Sigmoid colon (tissue), 4 donors: ENCODE results near the gene KLHL35.

Source experiments
- EP300 ChIP-seq, 4 donors: sonication (generic); formaldehyde crosslinking; IDR thresholded peaks; one replicate each; pipeline ENCODE4 v1.6.1; 2017; ENCODE audit warnings: antibody characterized with exemption in 4 of 4
- POLR2A ChIP-seq, 2 donors: fragments of 450-650 bp; IDR thresholded peaks; one replicate each; pipeline ENCODE4 v1.6.1; 2016; ENCODE audit warnings: antibody characterized with exemption in 2 of 2, mild to moderate bottlenecking in 2 of 2, moderate library complexity in 2 of 2
- POLR2AphosphoS5 ChIP-seq, 4 donors: sonication (generic); formaldehyde crosslinking; IDR thresholded peaks; one replicate each; pipeline ENCODE4 v1.6.1; 2017; ENCODE audit warnings: antibody characterized with exemption in 4 of 4
- TF ChIP-seq, protein P1 (sequence below), 4 experiments: fragments of 450-650 bp in 3 of 4; fragments of 200-600 bp in 1 of 4; IDR thresholded peaks; one replicate each; pipeline ENCODE4 v1.5.1; 2016 to 2019; ENCODE audit warnings: antibody characterized with exemption in 4 of 4, mild to moderate bottlenecking in 3 of 4, moderate library complexity in 2 of 4

- TF ChIP-seq, protein P1, sequence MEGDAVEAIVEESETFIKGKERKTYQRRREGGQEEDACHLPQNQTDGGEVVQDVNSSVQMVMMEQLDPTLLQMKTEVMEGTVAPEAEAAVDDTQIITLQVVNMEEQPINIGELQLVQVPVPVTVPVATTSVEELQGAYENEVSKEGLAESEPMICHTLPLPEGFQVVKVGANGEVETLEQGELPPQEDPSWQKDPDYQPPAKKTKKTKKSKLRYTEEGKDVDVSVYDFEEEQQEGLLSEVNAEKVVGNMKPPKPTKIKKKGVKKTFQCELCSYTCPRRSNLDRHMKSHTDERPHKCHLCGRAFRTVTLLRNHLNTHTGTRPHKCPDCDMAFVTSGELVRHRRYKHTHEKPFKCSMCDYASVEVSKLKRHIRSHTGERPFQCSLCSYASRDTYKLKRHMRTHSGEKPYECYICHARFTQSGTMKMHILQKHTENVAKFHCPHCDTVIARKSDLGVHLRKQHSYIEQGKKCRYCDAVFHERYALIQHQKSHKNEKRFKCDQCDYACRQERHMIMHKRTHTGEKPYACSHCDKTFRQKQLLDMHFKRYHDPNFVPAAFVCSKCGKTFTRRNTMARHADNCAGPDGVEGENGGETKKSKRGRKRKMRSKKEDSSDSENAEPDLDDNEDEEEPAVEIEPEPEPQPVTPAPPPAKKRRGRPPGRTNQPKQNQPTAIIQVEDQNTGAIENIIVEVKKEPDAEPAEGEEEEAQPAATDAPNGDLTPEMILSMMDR (IDR thresholded peaks at IDR 0.05), result no peak
- TF ChIP-seq EP300 (IDR thresholded peaks at IDR 0.05), result no peak
- no peak for TF ChIP-seq POLR2AphosphoS5 (IDR thresholded peaks at IDR 0.05)
- TF ChIP-seq POLR2A (IDR thresholded peaks at IDR 0.05), result no peak
Measured at GRCh38 chr11:75461151-75461550, 28.1 kb upstream of the KLHL35 start.
